BJ (cell line): ENCODE data around the gene UNC5A. TPM values are rescaled to one million over a fixed set of nuclear protein-coding genes. Genes with fewer than 3 reads are reported as not detected.

ENCODE experiments used
- CTCF ChIA-PET: fragments of 350-600 bp; formaldehyde crosslinking; extraction: SDS; loops from one replicate; lab custom pipeline; 2021; ENCODE audit warnings: antibody characterized with exemption, inconsistent platforms; lab: Yijun Ruan, JAX
- POLR2A ChIA-PET: fragments of 300-600 bp; sonication (Branson Sonifier 250); formaldehyde crosslinking; extraction: SDS; loops from one replicate; lab custom pipeline; 2021; ENCODE audit warnings: antibody characterized with exemption; lab: Charles Lee
- DNase-seq: peaks from one replicate; pipeline ENCODE4 v3.0.0-alpha.2; 2011; ENCODE audit warnings: low read depth
- H3K27me3 ChIP-seq: 2 replicates; pipeline ENCODE4 v1.6.0; 2011; ENCODE audit warnings: low read length; ENCODE audit not compliant: control insufficient read depth, insufficient read depth
- H3K36me3 ChIP-seq: 2 replicates; pipeline ENCODE4 v1.5.1; 2011; ENCODE audit warnings: low read length; ENCODE audit not compliant: control insufficient read depth, insufficient read depth
- H3K4me3 ChIP-seq: 2 replicates; pipeline ENCODE4 v1.5.1; 2011; ENCODE audit warnings: low read depth, mild to moderate bottlenecking, control low read depth, low read length
- CTCF ChIP-seq: IDR thresholded peaks from 2 replicates; pipeline ENCODE4 v1.5.1; 2011; ENCODE audit warnings: low read depth, mild to moderate bottlenecking, control low read depth, inconsistent platforms, low read length, moderate library complexity; ENCODE audit not compliant: insufficient read depth
- polyA plus RNA-seq: library from polyadenylated mRNA; depleted of rRNA; stranded (reverse); fragments of >200 nt; gene quantifications from 2 replicates; pipeline ENCODE4 v1.2.3, GENCODE V29; 2011

UNC5A gene
- polyA plus RNA-seq, 1 experiment: not detected

- Histone ChIP-seq H3K27me3 (peaks cover 11% of the 10 kb centered on the region), H3K36me3 (no peaks in the 10 kb centered on the region), H3K4me3 (no peak overlapping the region)
- no peak for TF ChIP-seq CTCF
- DNase-seq: no peak
- ChIA-PET POLR2A (no interaction called here), CTCF (no interaction called here)
Observed at GRCh38 chr5:176779537-176779936, 30.8 kb upstream of the UNC5A start.

GRCh38 chr5:176780176-176781053, 29.9 kb upstream of the UNC5A start:
- Histone ChIP-seq H3K27me3 (peaks cover 7% of the 10 kb centered on the region; the same call in 1 of the 2 replicates), H3K4me3 (no peak overlapping the region), H3K36me3 (no peaks in the 10 kb centered on the region)
- ChIA-PET CTCF (interaction anchor here (0.6 kb wide), 1 partner anchor 16 kb away, joined by 3 read pairs; no protein-coding TSS in a partner anchor), POLR2A (no interaction called here)
- no peak for TF ChIP-seq CTCF
- no peak for DNase-seq

DNA sequence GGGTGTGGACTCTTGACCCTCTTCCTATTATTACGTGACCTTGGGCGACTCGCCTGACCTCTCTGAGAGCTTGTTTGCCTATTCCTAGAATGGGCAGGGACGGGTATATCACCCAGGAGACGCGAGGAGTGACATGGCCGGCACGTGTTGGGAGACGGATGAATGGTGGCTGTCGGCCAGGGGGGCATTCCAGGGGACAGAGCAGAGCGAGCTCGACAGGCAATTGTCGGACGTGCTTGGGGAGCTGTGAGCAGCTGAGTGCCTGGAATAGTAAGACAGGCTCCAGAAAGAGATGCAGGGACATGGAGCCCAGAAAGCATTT, 29.3 kb upstream of the UNC5A start:
- DNase-seq: no peak
- POLR2A ChIA-PET: no interaction called here
- Histone ChIP-seq H3K4me3 (no peak overlapping the region), H3K36me3 (no peaks in the 10 kb centered on the region), H3K27me3 (peaks cover 7% of the 10 kb centered on the region; the same call in 1 of the 2 replicates)
- CTCF ChIA-PET: interaction anchor here (0.6 kb wide), 1 partner anchor 16 kb away, joined by 3 read pairs; no protein-coding TSS in a partner anchor
- no peak for TF ChIP-seq CTCF

DNA sequence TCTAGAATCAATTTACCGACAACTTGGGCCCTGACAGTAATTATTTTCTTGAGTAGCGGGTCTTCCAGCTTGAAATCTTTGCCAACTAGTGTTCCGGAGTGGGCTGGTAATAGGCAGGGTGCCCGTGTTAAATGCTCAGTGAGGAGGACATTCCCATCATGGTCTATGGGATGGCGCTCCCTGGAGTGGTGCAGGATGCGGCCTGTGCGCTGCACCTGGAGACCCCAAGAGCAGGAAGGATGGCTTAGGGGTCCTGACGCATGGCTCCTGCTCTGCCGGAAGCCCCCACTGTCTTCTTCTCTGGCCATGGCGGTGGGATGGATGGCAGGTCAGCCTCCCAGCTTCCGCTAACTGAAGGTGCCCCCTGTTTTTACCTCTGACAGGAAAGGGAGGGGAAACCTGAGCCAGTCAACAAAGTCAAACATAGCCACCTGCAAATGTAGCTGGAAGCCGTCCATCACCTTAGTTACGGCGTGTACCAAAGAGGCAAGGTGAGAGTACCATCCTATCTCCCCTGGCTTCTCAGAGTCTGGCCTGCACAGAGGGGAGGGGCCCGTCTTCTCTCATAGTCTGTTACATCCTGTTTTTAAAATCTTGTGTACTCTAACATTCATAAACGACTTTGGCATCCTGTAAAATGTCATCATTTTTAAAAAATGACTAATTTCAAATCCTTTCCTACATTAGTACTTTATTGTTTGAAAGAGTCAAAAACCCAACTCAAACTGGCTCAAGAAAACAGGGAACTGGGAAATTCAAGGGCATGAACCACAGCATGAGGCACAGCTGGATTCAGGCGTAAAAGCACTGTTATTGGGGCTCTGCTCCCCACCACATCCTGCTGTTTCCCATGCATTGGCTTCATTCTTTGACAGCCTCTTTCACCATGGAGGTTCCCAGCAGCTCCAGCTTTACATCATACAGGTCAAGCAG, 28.5 kb upstream of the UNC5A start:
- Histone ChIP-seq H3K36me3 (no peaks in the 10 kb centered on the region), H3K27me3 (peaks cover 7% of the 10 kb centered on the region), H3K4me3 (no peak overlapping the region)
- no peak for TF ChIP-seq CTCF
- ChIA-PET CTCF (no interaction called here), POLR2A (no interaction called here)
- no peak for DNase-seq
